ENCODE data around the gene PPP1R12C. TPM values are rescaled to one million over a fixed set of nuclear protein-coding genes. Genes with fewer than 3 reads are reported as not detected.
A peak's percentile ranks its signal among the peaks of the same experiment; 100 is the strongest.
"Not testable (repeated sequence)": the region's sequence is repeated elsewhere in the genome, so short reads cannot be mapped to it uniquely, and the experiment has no call there.

Gene PPP1R12C
- total RNA-seq, 1 experiment from 2014 or later = 158 TPM

- DNase-seq (ENCODE audit: low read depth, low spot score) (peak; percentile 91), ATAC-seq (peak; percentile 99)
- Histone ChIP-seq H3K27me3 (ENCODE audit: control insufficient read depth, insufficient read depth, low read length) (no peaks in the 10 kb centered on the region), H3K36me3 (ENCODE audit: control insufficient read depth, insufficient read depth, low read length) (no peaks in the 10 kb centered on the region), H3K27ac (ENCODE audit: low read length) (peak within 1 kb of the TSS; percentile 75), H3K4me1 (ENCODE audit: control insufficient read depth, insufficient read depth, low read length) (no peaks in the 10 kb centered on the region), H3K9me3 (ENCODE audit: control insufficient read depth, insufficient read depth, low read depth, low read length) (no peaks in the 10 kb centered on the region), H3K4me3 (ENCODE audit: low read depth in 2 of 2, low read length in 2 of 2) (peak within 1 kb of the TSS; percentile 76 to 80)
- in situ Hi-C loops (cut with HindIII; ENCODE audit: low pct_unique_long_range_greater_than_20kb, low sequenced_read_pairs) = no loop called here
- ChIA-PET CTCF (no interaction called here), POLR2A (interaction anchor here (0.6 kb wide), 1 partner anchor 104 kb away, joined by 3 read pairs; no protein-coding TSS in a partner anchor)
- no TSS peak for BruUV-seq (replicated peaks)
- intact Hi-C loops (cut with micrococcal nuclease; ENCODE audit: unreplicated experiment) = no loop called here
- no peak for TF ChIP-seq CTCF (IDR thresholded peaks at IDR 0.05)
- TF ChIP-seq, protein P1, sequence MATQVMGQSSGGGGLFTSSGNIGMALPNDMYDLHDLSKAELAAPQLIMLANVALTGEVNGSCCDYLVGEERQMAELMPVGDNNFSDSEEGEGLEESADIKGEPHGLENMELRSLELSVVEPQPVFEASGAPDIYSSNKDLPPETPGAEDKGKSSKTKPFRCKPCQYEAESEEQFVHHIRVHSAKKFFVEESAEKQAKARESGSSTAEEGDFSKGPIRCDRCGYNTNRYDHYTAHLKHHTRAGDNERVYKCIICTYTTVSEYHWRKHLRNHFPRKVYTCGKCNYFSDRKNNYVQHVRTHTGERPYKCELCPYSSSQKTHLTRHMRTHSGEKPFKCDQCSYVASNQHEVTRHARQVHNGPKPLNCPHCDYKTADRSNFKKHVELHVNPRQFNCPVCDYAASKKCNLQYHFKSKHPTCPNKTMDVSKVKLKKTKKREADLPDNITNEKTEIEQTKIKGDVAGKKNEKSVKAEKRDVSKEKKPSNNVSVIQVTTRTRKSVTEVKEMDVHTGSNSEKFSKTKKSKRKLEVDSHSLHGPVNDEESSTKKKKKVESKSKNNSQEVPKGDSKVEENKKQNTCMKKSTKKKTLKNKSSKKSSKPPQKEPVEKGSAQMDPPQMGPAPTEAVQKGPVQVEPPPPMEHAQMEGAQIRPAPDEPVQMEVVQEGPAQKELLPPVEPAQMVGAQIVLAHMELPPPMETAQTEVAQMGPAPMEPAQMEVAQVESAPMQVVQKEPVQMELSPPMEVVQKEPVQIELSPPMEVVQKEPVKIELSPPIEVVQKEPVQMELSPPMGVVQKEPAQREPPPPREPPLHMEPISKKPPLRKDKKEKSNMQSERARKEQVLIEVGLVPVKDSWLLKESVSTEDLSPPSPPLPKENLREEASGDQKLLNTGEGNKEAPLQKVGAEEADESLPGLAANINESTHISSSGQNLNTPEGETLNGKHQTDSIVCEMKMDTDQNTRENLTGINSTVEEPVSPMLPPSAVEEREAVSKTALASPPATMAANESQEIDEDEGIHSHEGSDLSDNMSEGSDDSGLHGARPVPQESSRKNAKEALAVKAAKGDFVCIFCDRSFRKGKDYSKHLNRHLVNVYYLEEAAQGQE (IDR thresholded peaks at IDR 0.05; ENCODE audit: insufficient read depth in 1 of 2, low read depth in 2 of 2, low read length in 1 of 2) = 0 out of 4 replicates have a peak, but pooled peaks of 1 of the 2 experiments have one; percentile 17
- TF ChIP-seq TCF7L2 (IDR thresholded peaks at IDR 0.05; ENCODE audit: low read depth, low read length) = no peak
- peak; percentile 66; the same call in 1 of the 2 replicates for TF ChIP-seq SIN3A (IDR thresholded peaks at IDR 0.05; ENCODE audit: borderline replicate concordance, insufficient read depth, low read depth, low read length)
- TF ChIP-seq POLR2AphosphoS5 (IDR thresholded peaks at IDR 0.05; ENCODE audit: low read depth, low read length) = peak; percentile 81
Measured at GRCh38 chr19:55062735-55063491, 54.5 kb downstream of the PPP1R12C start, which contains the start of gene RDH13. Gene RDH13, minus strand, starts transcription at chr19:55063148. Its CDS starts 116 bp downstream, at chr19:55063032.

- TSS peak; percentile 62 for BruUV-seq (replicated peaks)
- H3K4me3 ChIP-seq (ENCODE audit: low read depth in 2 of 2, low read length in 2 of 2); H3K4me1 ChIP-seq (ENCODE audit: control insufficient read depth, insufficient read depth, low read length); DNase-seq (ENCODE audit: low read depth, low spot score); POLR2A ChIA-PET; H3K36me3 ChIP-seq (ENCODE audit: control insufficient read depth, insufficient read depth, low read length); H3K27ac ChIP-seq (ENCODE audit: low read length); H3K9me3 ChIP-seq (ENCODE audit: control insufficient read depth, insufficient read depth, low read depth, low read length); intact Hi-C loops (cut with micrococcal nuclease; ENCODE audit: unreplicated experiment); ATAC-seq; in situ Hi-C loops (cut with HindIII; ENCODE audit: low pct_unique_long_range_greater_than_20kb, low sequenced_read_pairs); H3K27me3 ChIP-seq (ENCODE audit: control insufficient read depth, insufficient read depth, low read length); CTCF ChIA-PET: not testable (repeated sequence)
Measured at GRCh38 chr19:55060287-55060686, 57.1 kb downstream of the PPP1R12C start.
